Measurements from ENCODE around the gene C11orf21.
A peak's percentile ranks its signal among the peaks of the same experiment; 100 is the strongest.

The C11orf21 gene

DNA sequence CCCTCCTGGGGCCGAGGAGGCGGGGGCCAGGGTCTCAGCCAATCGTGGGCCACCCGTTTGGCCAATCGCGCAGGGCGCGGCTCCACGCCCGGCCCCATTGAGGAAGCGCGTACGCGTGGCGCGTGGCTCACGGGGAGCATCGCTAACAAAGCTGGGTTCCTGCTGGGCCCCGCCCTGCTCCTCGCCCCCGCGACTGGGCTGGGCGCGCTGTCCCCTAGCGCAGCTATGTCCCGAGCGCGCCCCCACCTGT is 30.7 kb downstream of the C11orf21 start:
- DNase-seq (ENCODE audit: low read depth) = no peak

GRCh38 chr11:2270322-2271076 is 31.2 kb downstream of the C11orf21 start, which contains the start of gene ASCL2:
Gene ASCL2, minus strand, starts transcription at chr11:2270588. Its CDS starts 256 bp downstream, at chr11:2270332.
- DNase-seq (ENCODE audit: low read depth) = no peak

GRCh38 chr11:2269601-2270321 is 32.0 kb downstream of the C11orf21 start:
- no peak for DNase-seq (ENCODE audit: low read depth)

DNA sequence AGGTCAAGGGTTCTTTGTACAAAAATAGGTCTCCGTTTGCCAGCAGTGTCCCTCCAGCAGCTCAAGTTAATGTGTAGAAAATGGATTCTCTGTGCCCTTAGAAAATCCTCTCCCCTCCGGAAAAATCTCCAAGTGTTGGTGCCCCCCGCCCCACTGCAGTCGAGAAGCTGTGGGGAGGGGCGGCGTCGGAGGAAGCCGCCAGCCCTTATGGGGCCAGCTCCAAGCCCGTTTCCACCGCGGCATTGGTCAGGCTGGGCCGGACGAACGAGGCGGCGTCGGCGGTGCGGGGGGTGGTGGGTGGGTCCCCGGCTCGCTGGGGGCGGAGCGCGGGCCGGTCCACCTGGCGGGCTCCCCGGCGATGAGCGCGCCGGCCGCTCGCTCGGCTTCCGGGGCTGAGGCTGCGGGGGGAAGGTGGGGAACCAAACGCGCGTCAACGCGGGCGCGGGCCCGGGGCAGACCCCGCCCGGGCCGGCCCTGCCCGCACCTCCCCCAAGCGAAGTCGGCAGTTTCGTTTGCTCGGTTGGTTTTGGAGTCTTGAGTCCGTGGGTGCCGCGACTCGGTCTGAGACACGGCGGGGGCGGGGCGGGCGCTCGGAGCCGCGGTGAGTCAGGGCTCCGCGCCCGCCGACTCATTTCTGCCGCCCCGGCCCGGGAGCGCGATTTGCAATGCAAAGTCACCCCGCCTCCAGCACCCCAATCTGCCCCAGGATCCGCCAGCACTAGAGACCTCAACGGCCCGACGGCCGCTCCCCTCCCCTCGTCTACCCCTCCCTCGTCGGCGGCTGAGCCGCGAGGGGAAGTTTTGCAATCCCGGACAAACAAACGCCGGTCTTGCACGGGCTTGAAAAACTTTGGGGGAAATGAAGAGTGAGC is 32.8 kb downstream of the C11orf21 start:
- peak; percentile 50 for DNase-seq (ENCODE audit: low read depth)

GRCh38 chr11:2267851-2268728 is 33.6 kb downstream of the C11orf21 start:
- DNase-seq (ENCODE audit: low read depth) = no peak

GRCh38 chr11:2267306-2267850 is 34.3 kb downstream of the C11orf21 start:
- DNase-seq (ENCODE audit: low read depth) = no peak

DNA sequence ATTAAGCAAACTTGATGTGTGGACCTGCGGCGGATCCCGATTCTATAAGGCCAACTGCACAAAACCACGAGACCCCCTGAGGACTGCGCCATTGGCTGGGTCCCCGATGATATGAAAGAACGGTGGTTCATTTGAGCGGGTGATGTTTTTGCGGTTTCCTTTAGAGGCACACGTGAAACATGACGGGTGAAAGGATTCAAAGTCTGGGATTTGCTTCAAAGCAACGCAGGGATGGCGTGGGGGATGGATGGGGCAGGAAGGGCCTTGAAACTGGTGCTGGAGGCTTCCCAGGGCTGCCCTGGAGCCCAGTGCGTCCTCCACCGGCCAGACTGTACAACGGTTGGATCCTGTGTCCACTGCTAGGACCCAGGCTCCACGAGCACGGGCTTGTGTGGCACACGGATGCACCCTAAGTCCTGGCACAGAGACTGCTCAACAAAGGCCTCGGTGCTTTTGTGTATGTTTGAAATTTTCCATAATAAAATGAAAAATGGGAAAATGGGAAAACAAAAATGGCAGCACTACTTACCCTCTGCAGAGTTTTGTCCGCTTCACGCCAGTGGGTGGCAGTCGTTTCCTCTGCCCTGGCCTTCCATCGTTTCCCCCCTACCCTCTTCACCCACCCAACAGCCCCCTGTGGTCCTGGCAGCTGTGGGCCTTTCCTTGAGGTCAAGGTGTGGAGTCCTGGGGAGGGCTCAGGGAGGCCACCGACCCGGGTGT is 35.0 kb downstream of the C11orf21 start:
- DNase-seq (ENCODE audit: low read depth) = no peak

DNA sequence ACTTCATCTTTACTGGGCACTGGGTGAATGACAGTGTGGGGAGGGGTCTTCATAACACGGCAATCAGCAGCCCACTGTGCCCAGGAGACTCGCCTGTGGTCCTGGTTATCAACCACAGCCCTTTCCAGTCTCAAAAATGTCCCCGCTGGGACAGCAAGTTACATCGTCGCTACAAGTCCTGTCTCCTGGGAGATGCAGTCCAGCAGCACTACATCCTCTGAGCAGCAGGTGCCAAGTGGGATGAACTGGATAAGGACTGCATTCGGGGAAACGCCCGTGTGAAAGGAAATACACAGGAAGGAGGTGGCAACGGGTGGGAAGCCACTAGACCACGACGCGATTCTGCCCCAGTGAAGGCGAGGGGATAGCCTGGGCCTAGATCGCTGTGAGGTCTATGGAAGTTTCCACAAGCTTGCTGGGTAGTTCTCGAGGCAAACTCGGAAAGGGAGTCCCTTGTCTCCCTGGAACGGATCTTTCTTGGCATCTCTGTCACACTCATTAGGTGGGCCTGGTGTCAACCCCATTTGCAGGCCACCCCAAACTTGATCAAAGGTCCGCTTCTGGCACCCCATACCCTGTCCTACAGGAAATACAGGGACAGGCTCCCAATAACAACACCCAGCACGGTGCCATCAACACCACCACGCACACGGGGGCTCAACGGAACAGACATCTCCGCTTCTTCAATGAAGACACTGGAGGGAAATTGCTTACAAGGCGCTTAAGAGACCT is 35.7 kb downstream of the C11orf21 start:
- no peak for DNase-seq (ENCODE audit: low read depth)

DNA sequence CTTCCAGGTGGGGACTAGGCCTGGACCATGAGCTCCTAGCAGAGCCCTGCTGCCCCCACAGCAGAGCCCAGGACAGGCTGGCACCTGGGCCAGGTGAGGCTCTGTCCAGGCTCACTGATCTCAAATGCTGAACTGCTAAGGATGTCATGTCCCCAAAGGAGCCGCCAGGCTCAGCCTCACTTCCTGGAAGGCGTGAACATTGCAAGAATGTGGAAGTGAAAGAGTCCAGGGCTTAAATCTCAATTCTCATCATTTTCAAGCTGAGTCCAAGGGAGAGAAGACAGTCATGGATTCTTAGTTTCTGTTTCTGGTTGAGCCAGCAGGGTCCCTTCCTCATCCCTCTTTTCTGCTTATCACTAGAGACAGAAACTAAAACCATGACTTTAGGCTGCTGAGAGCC is 36.3 kb downstream of the C11orf21 start:
- no peak for DNase-seq (ENCODE audit: low read depth)

- DNase-seq (ENCODE audit: low read depth) = no peak
These were observed 37.2 kb downstream of the C11orf21 start for GRCh38 chr11:2264366-2265053.

GRCh38 chr11:2263724-2264360 is 37.9 kb downstream of the C11orf21 start:
- no peak for DNase-seq (ENCODE audit: low read depth)

DNA sequence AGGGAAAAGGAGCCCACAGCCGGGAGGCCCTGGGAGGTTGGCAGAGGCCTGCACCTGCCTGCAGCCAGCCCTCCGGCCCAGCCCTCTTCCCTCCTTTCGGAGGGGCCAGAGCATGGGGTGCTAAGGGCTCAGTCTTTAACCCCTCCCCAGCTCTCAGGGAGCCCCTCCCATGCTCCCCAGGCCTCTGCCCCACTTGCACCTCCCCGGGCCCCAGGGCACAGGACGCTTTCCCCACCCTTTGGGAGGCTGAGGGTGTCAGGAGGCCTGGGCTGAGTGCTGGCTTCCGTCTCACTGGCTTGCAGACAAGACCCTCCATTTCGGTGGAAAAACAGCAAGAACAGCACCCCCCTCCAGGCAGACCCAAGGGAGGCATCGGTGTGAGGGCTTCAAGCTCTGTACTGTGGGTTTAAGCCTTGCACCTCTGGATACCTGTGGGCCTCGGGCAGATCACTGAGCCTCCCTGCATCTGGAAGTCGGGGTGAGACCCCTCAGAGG is 38.6 kb downstream of the C11orf21 start:
- no peak for DNase-seq (ENCODE audit: low read depth)

DNA sequence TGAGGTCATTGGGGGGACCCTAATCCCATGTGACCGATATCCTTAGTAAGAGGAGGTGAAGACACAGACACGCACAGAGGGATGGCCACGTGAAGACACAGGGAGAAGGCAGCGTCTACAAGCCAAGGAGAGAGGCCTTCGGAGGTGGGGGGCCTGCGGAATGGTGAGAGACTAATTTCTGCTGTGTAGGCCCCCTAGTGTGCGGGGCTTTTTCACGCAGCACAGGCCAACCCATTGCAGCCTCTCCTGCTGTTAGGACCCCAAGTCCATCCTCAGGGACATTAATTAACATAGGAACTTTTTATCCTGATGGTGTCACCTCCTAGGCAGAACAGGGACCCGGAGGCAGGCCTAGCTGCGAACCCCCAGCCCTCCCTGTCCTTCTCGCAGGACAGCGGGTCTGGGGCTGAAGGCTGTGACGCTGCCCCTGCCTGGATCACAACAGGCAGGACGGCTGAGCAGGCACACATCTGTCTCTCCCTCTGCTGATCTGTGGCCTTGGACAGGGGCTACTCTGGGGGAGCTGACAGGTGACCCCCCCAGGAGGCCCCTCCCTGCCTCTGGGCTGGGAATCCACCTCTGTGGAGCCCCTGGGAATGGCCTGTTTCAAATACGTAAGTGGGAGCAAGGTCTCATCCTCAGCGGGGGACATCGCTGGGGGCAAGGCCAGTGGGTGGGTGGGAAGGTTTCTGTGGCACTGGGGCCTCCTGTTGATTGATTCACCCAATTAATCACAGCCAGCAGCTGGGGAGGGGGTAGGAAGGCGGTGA is 39.2 kb downstream of the C11orf21 start:
- DNase-seq (ENCODE audit: low read depth) = no peak

GRCh38 chr11:2261436-2262230 is 40.1 kb downstream of the C11orf21 start:
- no peak for DNase-seq (ENCODE audit: low read depth)

GRCh38 chr11:2260491-2261364 is 41.0 kb downstream of the C11orf21 start:
- no peak for DNase-seq (ENCODE audit: low read depth)

DNA sequence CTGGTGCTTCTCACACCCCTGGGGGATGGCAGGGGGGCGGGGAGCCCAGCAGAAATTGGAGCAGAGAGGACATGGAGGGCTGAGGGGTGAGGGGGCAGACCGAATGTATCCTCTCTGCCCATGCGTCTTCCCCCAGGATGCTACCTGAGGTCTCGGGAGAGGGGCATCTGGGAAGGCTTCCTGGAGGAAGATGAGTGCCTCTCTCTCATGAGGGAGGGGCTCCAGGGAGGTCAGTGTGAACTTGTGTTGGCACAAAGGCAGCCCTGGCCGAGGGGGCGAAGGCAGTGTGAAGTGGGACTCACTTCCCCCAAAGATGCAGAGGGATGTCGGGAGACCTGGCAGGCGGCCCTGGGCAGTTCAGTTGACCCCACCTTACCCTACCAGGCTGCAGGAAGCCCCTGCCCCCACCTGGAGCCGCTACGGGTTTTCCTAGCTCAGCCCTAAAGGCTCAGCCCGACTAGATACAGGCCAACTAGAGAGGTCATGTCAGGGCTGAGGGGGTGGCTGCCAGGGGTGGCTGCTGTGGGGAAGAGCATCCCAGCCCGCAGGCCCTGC is 41.7 kb downstream of the C11orf21 start:
- DNase-seq (ENCODE audit: low read depth) = no peak
